HFF-Myc (cell line): Measurements from ENCODE around the gene HMOX2.

Experiments
- DNase-seq: peaks from one replicate; pipeline ENCODE4 v3.0.0-alpha.2; 2011; ENCODE audit warnings: low read depth; ENCODE audit errors: extremely low read depth
- H3K4me3 ChIP-seq: replicated peaks from 2 replicates; pipeline ENCODE4 v1.5.1; 2011; ENCODE audit warnings: low read depth, mild to moderate bottlenecking, control low read depth, low read length
- TF ChIP-seq, protein P1 (sequence below): IDR thresholded peaks from 2 replicates; pipeline ENCODE4 v1.5.1; 2012; ENCODE audit warnings: mild to moderate bottlenecking, low read depth, low read length, control low read depth; ENCODE audit errors: missing control alignments

Gene HMOX2

DNA sequence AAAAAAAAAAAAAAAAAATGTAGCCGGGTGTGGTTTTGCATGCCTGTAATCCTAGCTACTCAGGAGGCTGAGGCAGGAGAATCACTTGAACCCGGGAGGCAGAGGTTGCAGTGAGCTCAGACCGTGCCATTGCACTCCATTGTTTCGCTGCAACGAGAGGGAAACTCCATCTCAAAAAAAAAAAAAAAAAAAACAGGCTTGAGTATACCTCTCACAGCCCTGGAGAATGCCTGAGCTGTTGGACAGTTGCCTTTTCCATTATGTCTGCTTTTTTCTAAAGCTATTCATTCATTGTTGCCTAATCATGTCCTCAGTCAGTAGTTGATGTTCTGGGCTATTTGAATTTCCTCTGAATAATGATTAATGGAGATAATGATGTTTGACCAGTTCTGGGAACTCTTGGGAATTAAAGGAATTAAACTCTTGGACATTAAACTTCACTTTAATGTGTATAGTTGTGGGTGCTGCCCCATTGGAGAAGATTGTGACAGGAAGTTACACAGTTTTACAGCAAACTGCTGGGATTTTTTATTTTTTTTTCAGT lies 11.8 kb downstream of the HMOX2 start:
- H3K4me3 ChIP-seq: no peak overlapping the region
- DNase-seq: no peak
- TF ChIP-seq, protein P1, sequence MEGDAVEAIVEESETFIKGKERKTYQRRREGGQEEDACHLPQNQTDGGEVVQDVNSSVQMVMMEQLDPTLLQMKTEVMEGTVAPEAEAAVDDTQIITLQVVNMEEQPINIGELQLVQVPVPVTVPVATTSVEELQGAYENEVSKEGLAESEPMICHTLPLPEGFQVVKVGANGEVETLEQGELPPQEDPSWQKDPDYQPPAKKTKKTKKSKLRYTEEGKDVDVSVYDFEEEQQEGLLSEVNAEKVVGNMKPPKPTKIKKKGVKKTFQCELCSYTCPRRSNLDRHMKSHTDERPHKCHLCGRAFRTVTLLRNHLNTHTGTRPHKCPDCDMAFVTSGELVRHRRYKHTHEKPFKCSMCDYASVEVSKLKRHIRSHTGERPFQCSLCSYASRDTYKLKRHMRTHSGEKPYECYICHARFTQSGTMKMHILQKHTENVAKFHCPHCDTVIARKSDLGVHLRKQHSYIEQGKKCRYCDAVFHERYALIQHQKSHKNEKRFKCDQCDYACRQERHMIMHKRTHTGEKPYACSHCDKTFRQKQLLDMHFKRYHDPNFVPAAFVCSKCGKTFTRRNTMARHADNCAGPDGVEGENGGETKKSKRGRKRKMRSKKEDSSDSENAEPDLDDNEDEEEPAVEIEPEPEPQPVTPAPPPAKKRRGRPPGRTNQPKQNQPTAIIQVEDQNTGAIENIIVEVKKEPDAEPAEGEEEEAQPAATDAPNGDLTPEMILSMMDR: no peak

DNA sequence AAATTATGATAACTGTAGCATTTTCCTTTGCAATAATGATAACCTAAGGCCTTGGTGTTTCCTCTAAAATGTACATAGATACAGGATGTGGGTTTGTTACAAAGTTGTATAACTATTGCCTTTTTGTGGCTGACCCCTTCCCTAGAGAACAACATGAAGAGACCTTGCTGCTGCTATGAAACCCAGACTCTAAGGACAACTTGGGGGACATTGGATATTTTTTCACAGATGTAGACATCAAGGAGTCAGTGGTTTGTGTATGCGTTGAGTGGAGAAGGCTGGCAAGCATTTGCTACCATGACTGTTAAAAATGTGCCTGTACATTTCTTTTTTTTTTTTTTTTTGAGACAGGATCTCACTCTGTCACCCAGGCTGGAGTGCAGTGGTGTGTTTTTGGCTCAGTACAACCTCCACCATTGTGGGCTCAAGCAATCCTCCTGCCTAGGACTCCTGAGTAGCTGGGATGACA lies 12.3 kb downstream of the HMOX2 start:
- no peak for DNase-seq
- TF ChIP-seq, protein P1: no peak
- no peak overlapping the region for H3K4me3 ChIP-seq

- no peak overlapping the region for H3K4me3 ChIP-seq
- TF ChIP-seq, protein P1: no peak
- DNase-seq: no peak
Measured at GRCh38 chr16:4489030-4489429, 12.8 kb downstream of the HMOX2 start.

DNA sequence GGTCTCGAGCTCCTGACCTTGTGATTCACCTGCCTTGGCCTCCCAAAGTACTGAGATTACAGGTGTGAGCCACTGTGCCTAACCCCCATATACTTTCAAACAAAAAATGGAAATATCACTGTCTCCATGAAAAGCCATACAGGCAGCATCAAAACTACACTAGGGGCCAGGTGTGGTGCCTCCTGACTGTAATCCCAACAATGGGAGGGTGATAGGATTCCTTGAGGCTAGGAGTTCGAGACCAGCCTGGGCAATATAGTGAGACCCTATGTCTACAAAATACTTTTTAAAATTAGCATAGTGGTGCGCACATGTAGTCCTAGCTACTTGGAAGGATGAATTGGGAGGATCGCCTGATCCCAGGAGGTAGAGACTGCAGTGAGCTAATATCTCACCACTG lies 15.7 kb downstream of the HMOX2 start:
- no peak for DNase-seq
- TF ChIP-seq, protein P1: no peak
- no peak overlapping the region for H3K4me3 ChIP-seq

DNA sequence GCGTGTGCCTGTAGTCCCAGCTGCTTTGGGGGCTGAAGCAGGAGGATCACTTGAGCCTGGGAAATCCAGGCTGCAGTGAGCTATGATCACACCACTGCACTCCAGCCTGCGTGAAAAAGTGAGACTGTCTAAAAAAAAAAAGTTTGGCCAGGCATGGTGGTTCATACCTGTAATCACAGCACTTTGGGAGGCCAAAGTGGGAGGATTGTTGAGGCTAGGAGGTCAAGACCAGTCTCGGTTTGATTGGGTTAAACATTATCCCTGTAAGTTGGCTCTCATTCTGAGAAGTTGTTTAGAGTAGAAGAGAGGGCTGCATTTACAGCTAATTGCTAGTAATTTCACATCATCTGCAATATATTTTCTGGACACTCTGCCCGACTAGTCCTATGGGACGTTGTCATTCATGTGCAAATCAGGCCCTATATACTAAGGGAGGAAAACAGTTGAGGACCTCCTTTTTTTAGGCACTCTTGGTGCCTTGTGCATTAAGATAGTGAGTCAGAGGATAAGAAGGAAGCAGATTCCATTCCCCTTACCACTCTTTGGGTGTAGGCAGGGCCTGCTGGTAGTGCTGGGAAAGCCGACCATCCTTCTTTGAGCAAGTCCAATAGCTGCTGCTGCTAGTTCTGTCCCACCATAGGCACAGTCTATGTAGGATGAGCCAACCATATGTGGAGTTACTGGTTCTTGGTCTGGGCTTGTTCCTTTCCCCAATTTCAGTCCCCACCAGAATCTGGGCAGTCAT lies 18.7 kb downstream of the HMOX2 start:
- peak; percentile 56 for DNase-seq
- no peak overlapping the region for H3K4me3 ChIP-seq
- TF ChIP-seq, protein P1: no peak

- no peak for DNase-seq
- TF ChIP-seq, protein P1: no peak
- H3K4me3 ChIP-seq: no peak overlapping the region
Measured at GRCh38 chr16:4495766-4496165, 19.6 kb downstream of the HMOX2 start.

GRCh38 chr16:4496305-4496704 lies 20.1 kb downstream of the HMOX2 start:
- TF ChIP-seq, protein P1: no peak
- H3K4me3 ChIP-seq: no peak overlapping the region
- DNase-seq: no peak
